Duodenal mucosa (tissue), 2 donors: ENCODE measurements around the gene SAMM50.

Source experiments
- H3K27ac ChIP-seq: one replicate; pipeline ENCODE4 v1.7.0; 2013; ENCODE audit warnings: low read depth, low read length
- H3K27me3 ChIP-seq, 2 donors: one replicate each; pipeline ENCODE4 v1.7.0; 2013; ENCODE audit warnings: low read length in 2 of 2, control low read depth in 1 of 2; ENCODE audit not compliant: insufficient read depth in 2 of 2, control insufficient read depth in 1 of 2
- H3K36me3 ChIP-seq, 2 donors: one replicate each; pipeline ENCODE4 v1.7.0; 2013; ENCODE audit warnings: low read length in 2 of 2, control low read depth in 1 of 2; ENCODE audit not compliant: insufficient read depth in 2 of 2, control insufficient read depth in 1 of 2
- H3K4me1 ChIP-seq, 2 donors: one replicate each; pipeline ENCODE4 v1.7.0; 2013; ENCODE audit warnings: low read length in 2 of 2, control low read depth in 1 of 2; ENCODE audit not compliant: insufficient read depth in 2 of 2, control insufficient read depth in 1 of 2
- H3K4me3 ChIP-seq, 2 donors: one replicate each; pipeline ENCODE4 v1.7.0; 2013; ENCODE audit warnings: low read length in 2 of 2, low read depth in 1 of 2
- H3K9ac ChIP-seq, 2 donors: one replicate each; pipeline ENCODE4 v1.7.0; 2013; ENCODE audit warnings: low read length in 2 of 2, low read depth in 1 of 2
- H3K9me3 ChIP-seq, 2 donors: one replicate each; pipeline ENCODE4 v1.7.0; 2013; ENCODE audit warnings: low read length in 2 of 2, control low read depth in 1 of 2; ENCODE audit not compliant: control insufficient read depth in 1 of 2

The SAMM50 gene

DNA sequence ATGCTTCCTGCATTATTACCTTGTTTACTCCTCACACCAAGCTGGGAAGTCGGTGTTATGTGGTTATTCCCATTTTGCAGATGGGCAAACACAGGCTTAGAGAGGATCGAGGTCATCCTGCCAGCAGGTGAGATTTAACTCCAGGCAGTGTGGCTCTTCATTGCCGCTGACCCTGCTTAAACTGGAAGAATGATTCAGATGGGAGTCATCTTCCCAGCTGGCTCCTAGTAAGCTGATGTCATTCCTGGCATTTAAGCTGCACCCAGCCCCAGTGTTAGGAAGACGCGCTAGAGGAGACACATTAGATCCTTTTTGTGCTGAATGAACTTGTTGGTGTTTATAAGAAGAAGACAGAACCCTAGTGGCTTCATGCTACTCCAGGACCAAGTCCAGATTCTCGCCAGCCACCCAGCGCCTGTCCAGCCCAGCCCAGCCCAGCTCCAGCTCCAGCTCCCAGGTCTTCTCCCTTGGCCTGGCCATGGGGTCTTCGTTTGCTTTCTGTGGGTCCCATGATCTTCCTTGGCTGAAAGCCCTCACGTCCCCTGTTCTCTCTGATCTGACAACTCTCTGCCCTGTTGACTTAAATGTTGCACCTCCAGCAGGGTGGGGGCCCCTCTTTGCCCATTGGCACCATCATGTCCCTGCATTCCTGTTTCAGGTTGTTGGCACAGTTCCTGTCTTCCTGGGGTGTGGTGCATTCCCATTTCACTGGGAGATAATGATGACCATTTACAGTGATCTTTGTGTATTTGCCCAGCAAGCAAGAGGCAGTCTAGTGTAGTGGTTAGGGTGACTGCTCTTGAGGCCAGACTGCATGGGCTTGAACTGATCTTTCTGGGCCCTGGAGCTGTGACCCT lies 82.5 kb downstream of the SAMM50 start:
- H3K27ac ChIP-seq, result no peak overlapping the region
- no peak overlapping the region for H3K9ac ChIP-seq
- H3K4me3 ChIP-seq, result no peak overlapping the region
- H3K27me3 ChIP-seq, result no peaks in the 10 kb centered on the region
- peaks cover 0 to 4% of the 10 kb centered on the region in 2 donors for H3K4me1 ChIP-seq
- no peaks in the 10 kb centered on the region for H3K9me3 ChIP-seq
- H3K36me3 ChIP-seq, result no peaks in the 10 kb centered on the region

GRCh38 chr22:44039566-44040171 lies 84.4 kb downstream of the SAMM50 start:
- no peak overlapping the region for H3K27ac ChIP-seq

GRCh38 chr22:44042249-44043218 lies 87.3 kb downstream of the SAMM50 start:
- no peak overlapping the region for H3K27ac ChIP-seq

More at GRCh38 chr22:44039566-44040171, 84.4 kb downstream of the SAMM50 start:
- H3K9ac ChIP-seq, result no peak overlapping the region
- no peak overlapping the region for H3K4me3 ChIP-seq
- H3K27me3 ChIP-seq, result no peaks in the 10 kb centered on the region
- H3K36me3 ChIP-seq, result no peaks in the 10 kb centered on the region
- H3K9me3 ChIP-seq, result no peaks in the 10 kb centered on the region
- H3K4me1 ChIP-seq, result peaks cover 0 to 4% of the 10 kb centered on the region in 2 donors

GRCh38 chr22:44045145-44045544 lies 89.9 kb downstream of the SAMM50 start:
- Histone ChIP-seq H3K4me3 (no peak overlapping the region), H3K9ac (no peak overlapping the region), H3K27me3 (no peaks in the 10 kb centered on the region), H3K27ac (no peak overlapping the region), H3K4me1 (peaks cover 0 to 9% of the 10 kb centered on the region in 2 donors), H3K36me3 (no peaks in the 10 kb centered on the region), H3K9me3 (no peaks in the 10 kb centered on the region)

More at GRCh38 chr22:44042249-44043218, 87.3 kb downstream of the SAMM50 start:
- Histone ChIP-seq H3K27me3 (no peaks in the 10 kb centered on the region), H3K9ac (no peak overlapping the region), H3K4me3 (no peak overlapping the region), H3K9me3 (no peaks in the 10 kb centered on the region), H3K4me1 (peaks cover 1 to 4% of the 10 kb centered on the region in 2 donors), H3K36me3 (no peaks in the 10 kb centered on the region)
